Measurements from ENCODE around the gene OR7C2. TPM values are rescaled to one million over a fixed set of nuclear protein-coding genes. Genes with fewer than 3 reads are reported as not detected.
"Not testable (repeated sequence)": the region's sequence is repeated elsewhere in the genome, so short reads cannot be mapped to it uniquely, and the experiment has no call there.

The OR7C2 gene
- not detected in 2 replicates for total RNA-seq

DNA sequence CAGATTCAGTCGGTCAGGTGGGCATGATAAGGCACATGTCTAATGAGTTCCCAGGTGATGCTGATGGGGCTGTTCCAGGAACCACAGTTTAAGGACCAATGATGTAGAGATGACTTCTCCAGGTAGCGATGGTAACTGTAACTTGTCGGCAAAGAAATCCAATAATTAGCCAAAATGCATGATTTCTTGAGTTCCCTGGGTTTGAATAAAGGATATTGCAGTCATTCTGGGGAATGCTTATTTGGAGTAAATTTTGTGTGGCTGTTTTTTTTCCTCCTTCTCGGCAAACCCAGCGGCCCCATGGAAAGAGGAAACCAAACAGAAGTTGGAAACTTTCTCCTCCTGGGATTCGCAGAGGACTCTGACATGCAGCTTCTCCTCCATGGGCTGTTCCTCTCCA, at the start of gene OR7C2:
OR7C2 (plus strand) TSS at position 301 of the 400 bp plus-strand sequence; CDS start at position 301, 0 bp downstream.
- DNase-seq (ENCODE audit: low read depth in 2 of 2), result no peak

DNA sequence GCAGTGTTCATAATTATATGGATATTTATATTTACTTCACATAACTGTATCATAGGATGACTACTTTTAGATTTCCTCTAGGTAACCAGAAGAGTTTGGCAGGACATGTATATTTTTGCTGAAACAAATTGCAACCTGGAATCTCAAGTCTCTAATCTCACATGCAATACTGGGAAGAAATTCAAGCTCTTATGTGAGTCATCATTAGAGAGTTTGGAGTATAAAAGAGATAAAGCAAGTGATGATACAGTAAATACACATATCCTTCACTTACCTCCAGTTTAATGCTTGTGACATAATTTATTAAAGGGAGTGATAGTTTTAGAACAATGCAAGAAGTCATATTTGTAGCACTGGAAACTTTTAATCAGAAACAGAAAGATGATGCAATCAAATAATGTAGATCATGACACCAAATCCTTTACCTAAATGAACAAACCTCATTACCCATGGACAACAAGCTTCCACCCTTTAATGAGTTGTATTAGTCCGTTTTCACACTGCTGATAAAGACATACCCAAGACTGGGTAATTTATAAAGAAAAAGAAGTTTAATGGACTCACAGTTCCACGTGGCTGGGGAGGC, 39.5 kb upstream of the OR7C2 start:
- no peak for DNase-seq (ENCODE audit: low read depth in 2 of 2)

DNA sequence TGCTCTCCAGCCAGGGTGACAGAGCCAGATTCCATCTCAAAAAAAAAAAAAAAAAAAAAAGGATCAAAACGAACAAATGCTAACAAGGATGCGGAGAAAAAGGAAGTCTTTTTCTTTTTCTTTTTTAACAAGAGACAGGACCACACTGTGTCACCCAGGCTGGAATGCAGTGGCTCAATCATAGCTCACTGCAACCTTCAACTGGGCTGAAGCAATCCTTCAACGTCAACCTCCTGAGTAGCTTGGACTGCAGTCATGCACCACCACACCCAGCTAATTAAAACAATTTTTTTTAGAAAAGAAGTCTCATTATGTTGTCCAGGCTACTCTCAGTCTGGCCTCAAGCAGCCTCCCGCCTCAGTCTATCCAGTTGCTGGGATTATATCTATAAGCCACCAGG, 34.6 kb upstream of the OR7C2 start:
- no peak for DNase-seq (ENCODE audit: low read depth in 2 of 2)

DNA sequence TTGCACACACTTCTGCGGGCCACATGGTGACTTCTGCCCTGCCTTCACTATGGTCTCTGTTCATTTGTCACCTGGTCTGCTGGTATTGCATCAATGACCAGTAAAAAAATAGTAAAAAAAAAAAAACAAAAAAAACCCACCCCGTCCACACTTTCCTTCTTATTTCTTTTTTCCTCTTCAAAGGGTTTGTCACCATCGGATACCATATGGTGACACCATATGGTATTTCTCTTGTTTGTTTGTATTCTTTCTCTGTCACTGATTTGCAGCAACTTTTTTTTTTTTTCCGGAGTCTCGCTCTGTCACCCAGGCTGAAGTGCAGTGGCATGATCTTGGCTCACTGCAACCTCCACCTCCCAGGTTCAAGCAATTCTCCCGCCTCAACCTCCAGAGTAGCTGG, 26.2 kb upstream of the OR7C2 start:
- no peak for DNase-seq (ENCODE audit: low read depth in 2 of 2)

DNA sequence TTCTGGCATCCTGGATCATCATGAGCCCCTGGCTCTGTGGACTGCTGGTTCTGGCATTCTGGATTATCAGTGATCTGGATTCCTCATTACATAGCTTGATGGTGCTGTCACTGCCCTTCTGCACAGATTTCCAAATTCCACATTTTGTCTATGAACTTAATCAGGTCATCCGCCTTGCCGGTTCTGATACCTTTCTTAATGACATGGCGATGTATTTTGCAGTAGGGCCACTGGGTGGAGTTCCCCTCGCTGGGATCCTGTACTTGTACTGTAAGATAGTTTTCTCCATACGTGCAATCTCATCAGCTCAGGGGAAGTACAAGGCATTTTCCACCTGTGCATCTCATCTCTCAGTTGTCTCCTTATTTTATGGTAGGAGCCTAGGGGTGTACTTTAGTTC, 24.4 kb upstream of the OR7C2 start:
- no peak for DNase-seq (ENCODE audit: low read depth in 2 of 2)

DNA sequence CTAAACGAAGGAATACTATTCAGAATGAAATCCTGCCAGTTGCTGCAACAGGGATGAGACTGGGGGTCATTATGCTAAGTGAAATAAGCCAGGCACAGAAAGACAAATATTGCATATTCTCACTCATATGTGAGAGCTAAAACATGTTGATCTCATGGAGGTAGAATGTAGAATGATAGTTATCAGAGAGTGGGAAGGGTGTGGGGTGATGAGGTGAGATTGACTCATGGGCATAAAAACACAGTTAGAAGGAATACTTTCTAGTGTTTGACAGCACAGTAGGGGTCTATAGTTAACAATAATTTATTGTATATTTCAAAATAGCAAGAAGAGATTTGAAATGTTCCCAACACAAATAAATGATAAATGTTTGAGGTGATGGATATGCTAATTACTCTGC, 7.8 kb upstream of the OR7C2 start:
- no peak for DNase-seq (ENCODE audit: low read depth in 2 of 2)

DNA sequence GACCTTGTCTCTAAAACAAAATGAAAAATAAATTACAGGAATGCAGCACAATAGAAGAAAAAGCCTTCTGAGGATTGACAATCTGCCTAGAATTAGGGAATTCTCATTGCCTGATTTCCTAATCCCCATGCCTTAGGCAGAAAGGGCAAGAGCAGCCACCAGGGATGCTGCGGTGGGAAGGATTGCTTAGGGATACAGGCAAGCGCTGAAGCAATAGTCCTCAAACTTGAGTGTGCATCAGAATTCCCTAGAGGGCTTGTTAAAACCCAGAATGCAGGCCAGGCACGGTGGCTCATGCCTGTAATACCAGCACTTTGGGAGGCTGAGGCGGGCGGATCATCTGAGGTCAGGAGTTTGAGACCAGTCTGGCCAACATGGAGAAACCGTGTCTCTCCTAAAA, 1.0 kb upstream of the OR7C2 start:
- DNase-seq (ENCODE audit: low read depth in 2 of 2), result no peak

DNA sequence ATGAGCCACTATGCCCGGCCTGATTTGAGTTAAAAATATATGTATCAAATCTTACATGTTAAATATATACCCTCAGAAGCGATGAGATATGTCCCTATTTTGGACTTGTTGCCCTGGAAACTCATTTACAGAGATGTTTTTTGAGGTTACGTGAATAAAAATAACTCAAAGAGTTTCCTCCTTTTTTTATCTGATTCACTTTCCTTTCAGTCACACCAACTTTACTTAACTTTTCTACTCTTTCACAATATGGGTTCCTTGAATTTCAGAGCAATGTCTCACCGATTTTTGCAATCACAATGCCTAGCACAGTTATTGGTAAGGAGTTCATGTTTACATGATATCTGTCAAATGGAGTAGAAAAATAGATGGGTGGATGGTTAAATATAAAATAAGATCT, 2.3 kb downstream of the OR7C2 start:
- DNase-seq (ENCODE audit: low read depth in 2 of 2), result no peak

DNA sequence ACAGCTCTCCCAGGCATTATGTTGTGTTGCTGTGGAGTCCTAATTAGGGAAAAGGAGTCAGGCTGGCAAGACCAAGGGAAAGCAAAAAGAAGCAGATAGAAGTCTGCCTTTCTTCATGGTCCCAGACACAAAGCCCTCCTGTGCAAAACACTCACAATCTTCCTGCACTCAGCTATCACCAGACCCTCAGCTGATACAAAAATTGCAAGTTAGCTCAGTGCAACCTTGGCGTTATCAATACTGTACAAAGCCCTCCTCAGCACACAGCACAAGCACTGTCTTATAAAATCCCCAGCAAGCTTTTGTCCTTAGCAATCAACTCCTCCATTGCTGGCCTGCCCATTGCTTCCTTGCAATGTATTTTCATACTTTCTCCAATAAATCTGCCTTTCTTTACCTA, 3.2 kb downstream of the OR7C2 start:
- DNase-seq (ENCODE audit: low read depth in 2 of 2), result no peak

DNA sequence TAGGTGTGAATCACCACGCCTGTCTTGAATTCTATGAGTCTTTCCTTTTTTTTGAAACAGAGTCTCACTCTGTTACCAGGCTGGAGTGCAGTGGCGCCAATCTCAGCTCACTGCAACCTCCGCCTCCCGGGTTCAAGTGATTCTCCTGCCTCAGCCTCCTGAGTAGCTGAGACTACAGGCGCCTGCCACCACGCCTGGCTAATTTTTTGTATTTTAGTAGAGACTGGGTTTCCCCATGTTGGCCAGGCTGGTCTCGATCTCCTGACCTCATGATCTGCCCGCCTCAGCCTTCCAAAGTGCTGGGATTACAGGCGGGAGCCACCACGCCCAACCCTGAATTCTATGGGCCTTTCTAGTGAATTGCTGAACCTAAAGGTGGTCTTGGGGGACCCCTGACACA, 8.1 kb downstream of the OR7C2 start:
- not testable (repeated sequence) for DNase-seq (ENCODE audit: low read depth in 2 of 2)

DNA sequence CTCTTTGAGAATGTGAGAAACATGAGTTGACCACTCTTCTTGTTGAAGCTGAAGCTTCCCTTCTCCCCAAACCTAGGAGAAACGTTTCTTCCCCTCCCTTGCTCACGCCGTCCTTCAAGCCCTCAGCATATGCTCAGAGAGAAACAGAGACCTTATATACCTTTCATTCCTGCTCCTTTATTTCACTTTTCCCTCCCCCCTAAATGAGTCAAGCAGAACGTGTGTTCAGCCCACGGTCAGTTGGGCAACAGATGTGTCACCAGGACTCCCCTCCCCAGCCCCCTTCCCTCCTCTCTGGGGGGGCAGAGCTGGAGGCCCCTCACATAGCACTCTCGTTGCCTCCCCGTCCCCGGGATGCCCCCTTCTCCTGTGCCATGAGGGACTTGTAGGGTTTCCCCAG, 8.6 kb downstream of the OR7C2 start:
- no peak for DNase-seq (ENCODE audit: low read depth in 2 of 2)

DNA sequence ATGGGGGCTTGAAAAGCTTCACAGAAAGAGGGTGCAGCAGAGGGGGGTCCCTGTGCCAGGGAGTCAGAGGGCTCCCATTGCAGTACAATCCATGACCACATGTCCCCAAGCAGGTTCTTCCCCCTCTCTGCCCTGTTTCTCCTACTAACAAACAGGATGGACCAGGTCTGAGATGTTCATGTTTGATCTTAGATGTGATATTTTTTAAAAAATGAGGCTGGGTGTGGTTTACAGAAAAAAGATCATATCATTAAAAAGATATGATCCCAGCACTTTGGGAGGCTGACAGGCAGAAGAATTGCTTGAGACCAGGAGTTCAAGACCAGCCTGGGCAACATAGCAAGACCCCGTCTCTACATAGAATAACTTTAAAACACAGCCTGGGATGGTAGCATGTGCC, 9.1 kb downstream of the OR7C2 start:
- DNase-seq (ENCODE audit: low read depth in 2 of 2), result no peak

DNA sequence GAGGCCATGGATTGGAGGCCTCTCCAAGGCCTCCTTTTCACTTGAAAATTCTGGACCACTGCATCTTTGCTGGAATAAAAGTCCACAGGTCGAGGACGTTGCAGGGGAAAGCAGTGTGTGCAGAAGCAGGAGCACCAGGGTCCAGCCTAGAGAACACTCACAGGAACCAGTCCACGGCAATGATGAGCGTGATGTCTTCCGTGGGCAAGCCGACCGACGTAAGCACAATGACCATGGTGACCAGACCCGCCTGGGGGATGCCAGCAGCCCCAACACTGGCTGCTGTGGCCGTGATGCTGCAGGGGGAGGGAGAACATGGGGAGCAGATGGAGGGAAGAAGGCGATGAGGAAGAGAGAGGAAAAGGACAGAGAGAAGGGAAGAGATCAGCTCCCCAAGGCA, 11.5 kb downstream of the OR7C2 start:
- DNase-seq (ENCODE audit: low read depth in 2 of 2), result no peak

DNA sequence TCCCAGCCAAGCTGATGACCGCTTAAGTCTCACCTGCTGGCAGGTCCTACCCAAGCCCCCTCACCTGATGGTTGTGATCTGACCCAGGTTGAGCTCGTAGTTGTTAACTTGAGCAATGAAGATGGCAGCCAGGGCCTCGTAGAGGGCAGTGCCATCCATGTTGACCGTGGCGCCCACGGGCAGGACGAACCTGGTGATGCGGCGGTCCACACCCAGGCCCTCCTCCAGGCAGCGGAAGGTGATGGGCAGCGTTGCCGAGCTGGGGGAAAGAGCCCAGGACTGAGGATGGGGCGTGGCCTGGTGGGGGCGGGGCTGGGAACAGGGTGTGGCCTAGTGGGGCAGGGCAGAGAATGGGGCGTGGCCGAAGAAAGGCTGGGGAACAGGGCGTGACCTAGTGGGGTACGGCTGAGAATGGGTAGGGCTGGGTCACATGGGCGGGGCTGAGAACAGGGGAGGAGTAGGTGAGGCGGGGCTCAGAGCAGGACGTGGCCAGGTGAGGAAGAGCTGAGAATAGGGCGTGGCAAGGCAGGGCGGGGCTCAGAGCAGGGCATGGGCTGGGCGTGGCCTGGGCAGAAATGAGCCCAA, 12.9 kb downstream of the OR7C2 start:
- DNase-seq (ENCODE audit: low read depth in 2 of 2), result no peak

DNA sequence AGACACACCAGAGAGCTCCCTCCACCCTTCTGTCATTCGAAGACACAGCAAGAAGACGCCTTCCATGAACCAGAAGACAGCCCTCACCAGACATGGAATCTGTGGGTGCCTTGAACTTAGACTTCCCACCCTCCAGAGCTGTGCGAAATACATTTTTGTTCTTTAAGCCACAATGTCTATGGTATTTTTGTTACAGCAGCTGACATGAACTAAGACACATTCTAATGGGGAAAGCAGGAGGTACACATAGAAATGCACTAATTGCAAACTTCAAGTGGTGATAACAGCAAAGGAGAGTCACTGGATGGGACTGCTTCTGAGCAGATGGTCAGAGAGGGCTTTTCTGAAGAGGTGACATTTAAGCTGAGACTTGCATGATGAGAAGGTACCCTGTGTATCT, 16.2 kb downstream of the OR7C2 start:
- no peak for DNase-seq (ENCODE audit: low read depth in 2 of 2)

DNA sequence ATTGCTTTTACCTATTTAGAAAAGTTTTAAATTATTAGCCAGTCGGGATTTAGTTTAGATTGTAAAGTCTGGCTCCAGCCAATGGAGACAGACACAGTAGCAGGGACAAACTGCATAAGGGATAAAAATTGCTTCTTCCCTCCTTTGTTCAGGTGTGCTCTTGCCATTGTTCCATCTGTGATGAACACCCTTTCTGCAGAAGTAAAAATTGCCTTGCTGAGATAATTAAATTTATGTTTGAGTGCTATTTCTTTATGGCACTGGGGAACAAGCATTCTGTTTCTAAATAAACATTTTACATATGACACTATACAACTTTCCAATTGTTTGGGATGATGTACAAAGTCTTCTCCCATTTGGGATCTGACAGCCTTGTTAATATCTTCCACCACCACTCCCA, 18.0 kb downstream of the OR7C2 start:
- DNase-seq (ENCODE audit: low read depth in 2 of 2), result no peak

DNA sequence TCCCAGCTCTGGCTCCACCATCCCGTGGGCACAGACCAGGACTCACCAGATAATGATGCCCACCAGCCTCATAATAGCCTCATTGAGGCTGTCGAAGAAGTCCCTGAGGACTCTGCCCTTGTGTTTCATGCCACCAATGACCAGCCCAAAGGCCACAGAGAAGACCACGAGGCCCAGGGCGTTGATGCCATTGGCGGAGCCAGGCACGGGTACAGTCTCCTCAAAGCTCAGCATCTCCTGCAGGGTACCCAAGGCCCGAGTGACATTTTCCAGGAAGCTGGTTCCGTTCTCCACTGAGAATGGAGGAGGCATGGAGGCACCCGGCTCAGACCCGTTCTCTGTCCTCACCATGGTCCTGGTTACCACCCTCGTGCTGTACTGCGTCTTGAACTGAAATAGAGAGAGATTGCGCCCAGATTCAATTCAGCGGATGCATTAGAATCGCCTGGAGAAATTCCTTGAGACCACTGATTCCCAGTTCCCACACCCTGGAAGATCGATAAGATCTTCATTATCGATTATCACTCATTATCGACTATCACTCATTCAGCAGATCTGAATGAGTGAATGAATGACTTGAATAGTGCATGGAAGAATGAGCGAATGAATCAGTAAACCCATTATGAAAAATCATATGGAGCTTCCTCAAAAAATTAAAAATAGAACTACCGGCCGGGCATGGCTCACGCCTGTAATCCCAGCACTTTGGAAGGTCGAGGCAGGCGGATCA, 20.8 kb downstream of the OR7C2 start:
- no peak for DNase-seq (ENCODE audit: low read depth in 2 of 2)

DNA sequence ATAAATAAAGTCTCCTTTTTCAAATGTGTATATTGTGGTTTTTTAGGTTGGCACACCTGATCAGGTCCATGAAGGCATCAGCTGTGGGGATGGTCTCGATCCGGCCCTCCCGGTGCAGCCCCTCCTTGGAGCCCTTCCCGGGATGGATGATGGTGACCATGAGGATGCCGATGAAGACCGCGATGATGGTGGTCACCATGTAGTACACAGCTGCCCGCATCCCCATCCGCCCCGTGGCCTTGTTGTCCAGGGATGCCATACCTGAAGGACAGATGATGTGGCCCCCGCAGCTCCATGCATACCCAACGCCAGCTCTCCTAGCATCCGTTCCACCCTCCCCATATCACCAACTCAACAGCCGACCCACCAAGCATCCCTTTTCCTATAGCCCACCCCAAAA, 27.0 kb downstream of the OR7C2 start:
- no peak for DNase-seq (ENCODE audit: low read depth in 2 of 2)

DNA sequence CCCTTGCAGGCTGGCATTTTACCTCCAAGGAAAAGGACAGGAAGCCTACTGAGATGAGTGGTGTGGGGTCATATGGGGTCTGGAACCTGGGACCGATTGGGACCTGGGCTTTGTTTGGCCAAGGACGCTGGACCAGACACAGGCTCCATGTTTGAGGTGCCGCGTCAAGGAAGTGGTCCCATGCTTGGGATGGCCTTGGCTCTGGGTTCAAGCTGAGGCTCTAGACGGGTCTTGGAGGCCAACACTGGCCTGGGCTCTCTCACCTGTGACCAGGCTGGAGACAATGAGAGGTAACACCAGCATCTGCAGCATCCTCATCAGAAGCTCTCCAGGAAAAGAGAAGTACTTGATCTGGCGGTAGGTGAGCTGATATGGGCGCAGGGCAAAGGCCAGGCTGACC, 30.2 kb downstream of the OR7C2 start:
- DNase-seq (ENCODE audit: low read depth in 2 of 2), result no peak

DNA sequence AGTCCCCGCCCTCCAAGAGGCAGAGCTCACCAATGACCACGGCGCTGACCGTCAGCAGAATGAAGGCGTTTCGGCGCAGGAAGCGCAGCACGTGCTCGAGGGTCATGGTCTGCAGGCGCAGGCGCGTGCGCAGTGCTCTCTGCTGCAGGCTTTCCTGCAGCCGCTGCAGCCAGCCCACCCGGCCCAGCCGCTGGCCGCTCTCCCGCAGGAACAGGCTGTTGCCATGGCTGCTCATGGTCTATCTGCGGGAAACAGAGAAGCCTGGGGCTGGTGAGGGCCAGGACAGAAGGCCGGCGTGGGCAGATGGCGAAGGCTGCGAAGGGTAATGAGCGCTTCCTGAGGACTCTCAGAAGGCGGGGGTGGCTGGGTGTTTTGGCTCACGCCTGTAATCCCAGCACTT, 31.4 kb downstream of the OR7C2 start:
- DNase-seq (ENCODE audit: low read depth in 2 of 2), result no peak

DNA sequence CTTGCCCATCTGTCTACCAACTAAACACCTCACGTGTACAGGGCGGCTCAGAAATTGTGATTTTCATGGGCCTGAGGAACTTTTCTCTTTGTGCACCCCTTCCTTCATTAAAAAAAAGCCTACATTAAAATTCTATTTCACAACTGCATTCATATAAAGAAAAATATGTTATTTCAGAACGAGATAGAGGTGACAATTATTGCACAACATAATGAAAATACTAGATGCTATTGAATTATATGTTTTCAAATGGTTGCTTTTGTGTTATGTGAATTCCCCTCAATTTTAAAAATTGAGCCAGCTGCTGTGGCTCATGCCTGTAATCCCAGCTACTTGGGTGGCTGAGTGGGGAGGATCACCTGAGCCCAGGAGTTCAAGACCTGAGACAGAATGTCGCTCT, 33.2 kb downstream of the OR7C2 start:
- no peak for DNase-seq (ENCODE audit: low read depth in 2 of 2)

DNA sequence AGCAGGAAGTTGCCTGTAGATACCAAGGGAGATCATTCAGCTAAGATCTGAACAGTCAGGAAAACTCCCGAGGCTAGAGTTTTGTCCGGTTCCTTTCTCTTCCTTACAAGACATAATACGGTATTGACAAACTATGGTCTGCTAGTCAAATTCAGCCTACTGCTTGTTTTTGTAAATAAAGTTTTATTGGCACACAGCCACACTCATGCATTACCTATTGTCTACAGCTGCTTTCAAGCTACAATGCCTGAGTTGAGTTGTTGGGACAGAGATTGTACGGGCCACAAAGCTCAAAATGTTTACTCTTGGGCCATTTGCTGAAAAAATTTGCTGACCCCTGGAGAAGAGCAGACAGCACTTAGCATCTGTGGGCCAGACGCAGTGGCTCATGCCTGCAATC, 35.8 kb downstream of the OR7C2 start:
- DNase-seq (ENCODE audit: low read depth in 2 of 2), result no peak

DNA sequence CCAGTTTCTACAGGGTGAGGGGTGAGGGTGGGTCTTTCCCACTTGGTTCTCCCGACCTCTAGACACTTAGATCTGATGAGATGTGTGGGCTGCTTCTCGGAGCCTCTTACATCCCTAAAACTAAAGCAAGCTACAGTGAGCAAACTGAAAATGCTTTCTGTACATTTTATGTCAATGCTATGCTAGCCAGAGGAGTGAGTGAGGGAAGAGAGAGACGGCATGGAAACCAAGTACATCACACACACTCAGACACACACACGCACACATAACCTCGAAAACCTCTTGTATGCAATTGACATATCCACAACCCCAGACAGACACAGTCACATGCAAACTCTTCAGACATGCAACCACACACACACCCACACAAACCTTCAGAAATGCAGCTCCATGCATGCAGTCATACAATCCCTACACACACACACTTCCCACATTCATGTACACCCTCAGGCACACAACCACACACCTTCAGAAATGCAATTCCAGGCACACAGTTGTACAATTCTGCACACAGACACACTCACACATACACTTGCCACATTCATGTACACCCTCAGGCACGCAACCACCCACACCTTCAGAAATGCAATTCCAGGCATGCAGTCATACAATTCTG, 37.0 kb downstream of the OR7C2 start:
- no peak for DNase-seq (ENCODE audit: low read depth in 2 of 2)
